Measurements from ENCODE around the gene MED22.

Gene MED22

GRCh38 chr9:133349965-133350616 lies 2.2 kb upstream of the MED22 start:
- no peak for TF ChIP-seq CTCF (IDR thresholded peaks at IDR 0.05)

- no peak for TF ChIP-seq CTCF (IDR thresholded peaks at IDR 0.05)
Observed at GRCh38 chr9:133348718-133349573, 1.0 kb upstream of the MED22 start.

- no peak for TF ChIP-seq CTCF (IDR thresholded peaks at IDR 0.05)
Observed at GRCh38 chr9:133347515-133347984, 381 bp downstream of the MED22 start.

GRCh38 chr9:133346021-133346785 lies 1.7 kb downstream of the MED22 start:
- no peak for TF ChIP-seq CTCF (IDR thresholded peaks at IDR 0.05)

- TF ChIP-seq CTCF (IDR thresholded peaks at IDR 0.05), result no peak
Observed at GRCh38 chr9:133345596-133345995, 2.3 kb downstream of the MED22 start.

- no peak for TF ChIP-seq CTCF (IDR thresholded peaks at IDR 0.05)
Observed at GRCh38 chr9:133344979-133345378, 3.0 kb downstream of the MED22 start.

- no peak for TF ChIP-seq CTCF (IDR thresholded peaks at IDR 0.05)
Observed at GRCh38 chr9:133344071-133344470, 3.9 kb downstream of the MED22 start.

Measured in LNCAP (cell line).